NK-92 (cell line): ENCODE results near the gene MDC1.
"Not testable (repeated sequence)": the region's sequence is repeated elsewhere in the genome, so short reads cannot be mapped to it uniquely, and the experiment has no call there.

Experiments
- DNase-seq: peaks from one replicate; lab custom pipeline; 2025; ENCODE audit not compliant: unreplicated experiment; lab: John Stamatoyannopoulos, UW

Gene MDC1

DNA sequence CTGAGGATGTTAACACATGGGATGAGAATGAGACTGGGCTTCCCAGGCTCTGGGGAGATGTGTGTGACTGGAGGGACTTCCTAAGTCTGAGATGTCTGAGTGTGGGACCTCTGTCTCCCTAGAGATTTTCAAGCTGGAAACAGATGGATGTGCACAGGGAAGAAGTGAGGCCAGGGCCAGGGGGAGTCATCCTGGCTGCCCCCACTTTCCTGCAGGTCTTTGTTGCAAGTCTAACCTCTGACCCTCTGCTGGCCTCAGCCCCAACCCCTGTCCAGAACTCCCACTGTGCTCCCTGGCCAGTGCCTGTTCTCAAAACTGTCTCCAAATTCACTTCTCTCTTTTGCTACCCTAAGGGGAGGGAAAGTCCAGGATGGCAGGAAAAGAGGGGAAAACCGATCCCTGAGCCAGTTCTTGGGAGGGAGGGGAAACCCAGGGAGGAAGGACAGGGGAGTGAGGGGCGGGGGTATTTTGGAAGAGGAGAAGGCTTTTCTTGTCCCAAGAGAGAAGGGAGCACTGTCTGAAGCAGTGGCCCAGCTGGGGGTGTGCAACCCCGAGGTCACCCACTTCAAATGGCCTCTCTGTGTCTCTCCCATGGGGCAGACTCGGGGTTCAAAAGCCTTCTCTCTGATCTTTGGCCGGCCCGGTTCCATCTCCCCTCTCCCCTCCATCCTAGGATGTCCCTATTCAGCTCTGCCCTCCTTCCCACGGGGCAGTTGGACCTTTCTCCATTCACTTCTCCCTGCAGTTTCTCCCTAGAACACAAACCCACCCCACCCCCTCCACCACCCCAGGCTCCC, 33.7 kb downstream of the MDC1 start:
- DNase-seq, result no peak

DNA sequence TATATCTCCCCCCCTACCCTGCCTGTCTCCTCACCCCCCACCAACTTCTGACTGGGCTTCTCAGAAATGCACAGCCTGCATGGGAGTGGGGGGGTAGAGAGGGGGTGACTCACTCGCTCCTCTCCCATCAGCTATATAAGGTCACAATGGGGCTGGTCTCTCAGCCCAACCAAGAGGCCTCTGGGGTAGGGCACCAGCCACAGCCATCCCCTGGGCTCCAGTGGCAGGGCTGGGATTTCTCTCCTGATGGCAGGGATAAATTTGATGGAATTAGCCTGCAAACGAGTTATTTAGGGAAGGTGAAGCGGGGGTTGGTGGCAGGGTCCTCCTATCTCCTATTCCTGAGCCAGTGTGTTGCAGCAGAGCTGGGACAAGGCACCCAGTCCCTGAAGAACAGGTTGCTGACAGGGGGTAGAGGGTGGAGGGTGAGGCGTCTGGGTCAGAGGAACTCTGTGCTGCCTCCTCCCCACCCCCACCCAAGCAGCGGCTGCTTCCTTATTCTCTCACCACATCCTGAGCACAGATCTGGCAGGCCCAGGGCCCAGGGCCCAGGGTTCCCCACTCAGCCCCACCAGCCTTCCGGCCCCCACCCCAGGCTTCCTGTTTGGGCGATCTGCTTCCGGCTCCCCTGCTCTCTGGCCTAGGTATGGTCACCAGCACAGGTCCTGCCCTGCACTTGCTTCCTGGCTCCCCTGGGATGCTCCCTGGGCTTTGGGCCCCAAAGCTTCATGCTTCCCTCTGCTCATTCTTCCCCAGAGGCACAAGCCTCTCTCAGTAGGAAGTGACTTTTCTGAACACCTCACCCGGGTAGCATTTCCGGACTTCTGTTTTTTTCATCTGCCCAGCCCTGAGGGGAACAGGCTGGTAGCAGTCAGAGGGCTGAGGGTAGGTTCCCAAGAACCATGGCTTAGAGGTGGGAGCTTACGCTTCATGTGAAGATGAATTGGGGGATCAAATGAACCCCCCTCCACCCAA, 34.7 kb downstream of the MDC1 start:
- DNase-seq, result no peak

DNA sequence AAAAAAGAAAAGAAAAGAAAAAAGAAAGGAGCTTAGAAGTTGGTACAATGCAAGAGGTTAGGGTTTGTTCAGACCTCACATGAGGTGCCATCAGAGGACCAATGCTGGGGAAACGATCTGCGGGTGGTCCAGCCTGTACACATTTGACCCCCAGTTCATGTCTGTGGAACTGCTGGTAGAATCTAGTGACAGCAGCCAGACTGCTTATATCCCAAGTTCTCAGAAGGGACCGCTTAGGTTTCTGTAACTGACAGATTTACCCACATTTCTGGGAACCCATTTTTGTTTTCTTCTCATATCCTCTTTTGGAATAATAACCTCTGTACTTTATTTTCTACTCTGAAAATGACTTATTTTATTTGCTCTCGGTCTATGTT, 35.3 kb downstream of the MDC1 start:
- no peak for DNase-seq

DNA sequence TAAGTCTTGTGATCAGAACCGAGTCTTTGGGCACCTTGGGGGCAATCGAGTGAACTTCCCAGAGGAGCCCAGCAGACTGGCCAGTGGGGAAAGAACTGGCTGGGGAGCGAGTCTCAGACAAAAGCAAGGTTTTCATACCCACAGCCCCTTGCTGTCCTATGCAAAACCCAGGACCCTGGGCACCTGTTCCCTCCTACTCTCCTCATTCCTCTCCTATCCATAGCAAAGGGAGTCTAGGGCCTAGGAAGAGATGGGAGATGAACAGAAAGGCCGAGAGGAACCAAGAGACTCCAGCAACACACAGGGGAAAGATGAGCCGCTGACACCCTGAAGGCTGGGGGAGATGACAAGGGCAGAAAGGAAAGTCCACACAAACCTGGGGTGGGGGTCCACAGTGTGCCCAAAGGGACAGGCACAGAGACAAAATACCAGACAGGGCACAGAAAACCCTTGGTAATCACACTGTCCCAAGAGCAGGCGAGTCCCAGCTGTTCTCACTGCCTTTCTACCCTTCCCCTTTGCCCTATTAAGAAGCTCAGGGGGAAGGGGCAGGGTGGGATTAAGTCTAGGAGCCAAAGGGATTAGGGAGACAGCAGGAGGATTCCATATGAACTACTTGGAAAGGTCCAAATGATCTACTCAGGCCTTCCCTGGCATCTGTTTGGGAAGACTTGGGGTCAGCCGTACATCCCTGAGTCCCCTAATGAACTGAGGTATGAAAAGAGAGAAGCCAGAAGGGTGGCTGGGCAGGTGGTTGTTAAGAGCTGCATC, 37.1 kb downstream of the MDC1 start:
- no peak for DNase-seq

DNA sequence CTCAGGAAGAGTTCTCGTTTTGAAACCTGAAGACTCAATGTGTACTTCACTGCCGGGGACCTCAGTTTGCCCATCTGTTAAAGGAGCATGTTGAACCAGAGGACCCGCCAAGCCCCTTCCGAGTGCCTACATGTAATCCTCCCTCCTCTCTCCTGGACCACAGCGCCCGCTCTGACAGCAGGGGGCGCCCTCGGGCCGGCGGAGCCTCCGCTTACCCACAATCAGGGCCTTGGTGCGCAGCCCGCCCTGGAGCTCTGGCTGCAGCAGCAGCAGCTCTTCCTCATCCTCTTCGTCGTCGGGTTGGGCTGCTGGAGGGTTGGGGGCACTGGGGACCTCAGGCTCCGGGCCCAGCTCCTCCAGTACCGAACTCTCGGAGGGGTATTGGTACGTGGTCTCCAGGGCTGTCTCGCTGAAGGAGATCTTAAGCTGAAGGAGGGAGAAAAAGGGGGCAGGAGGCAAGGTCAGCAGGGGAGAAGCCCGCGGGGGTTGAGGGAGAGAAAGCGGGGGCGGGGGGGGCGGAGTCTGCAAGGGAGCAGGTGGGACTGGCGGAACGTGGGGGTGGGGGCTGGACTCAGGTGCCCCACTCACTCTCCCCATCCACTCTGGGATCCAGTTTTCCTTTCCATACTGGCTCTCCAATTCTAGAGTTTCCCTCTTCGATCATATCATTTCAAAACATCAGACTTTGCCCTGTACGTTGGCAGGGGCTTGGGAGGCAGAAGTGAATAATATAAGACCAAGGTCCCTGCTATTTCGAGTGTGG, 37.9 kb downstream of the MDC1 start:
- no peak for DNase-seq

DNA sequence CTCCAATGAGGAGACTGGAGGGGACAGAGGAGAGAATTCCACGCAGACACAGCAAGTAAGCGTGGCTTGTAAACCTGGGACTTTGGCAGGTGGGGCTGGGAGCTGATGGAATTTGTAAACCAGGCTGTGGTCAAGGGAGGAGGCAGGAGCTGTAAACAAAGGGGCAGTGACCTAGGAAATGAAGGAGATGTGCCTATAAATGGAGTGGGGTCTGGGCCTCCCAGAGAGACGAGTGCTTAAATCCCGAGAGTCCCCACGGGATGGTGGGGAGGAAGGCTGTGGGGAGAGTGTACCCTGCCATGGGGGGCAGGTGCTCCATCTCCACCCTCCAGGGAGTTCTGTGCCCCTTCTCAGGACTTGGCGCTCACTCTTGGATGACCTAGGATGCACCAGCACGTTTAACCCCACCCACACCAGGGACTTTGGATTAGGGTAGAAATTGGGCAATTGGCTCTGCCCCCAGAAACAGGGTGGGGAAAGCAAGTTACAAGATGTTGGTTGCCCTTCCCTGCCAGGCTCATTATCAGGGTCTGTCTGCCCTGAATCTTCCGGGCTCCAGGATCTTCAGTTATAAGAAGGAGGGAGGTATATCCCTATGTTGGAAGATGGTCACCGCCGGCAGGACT, 40.3 kb downstream of the MDC1 start:
- DNase-seq, result no peak

DNA sequence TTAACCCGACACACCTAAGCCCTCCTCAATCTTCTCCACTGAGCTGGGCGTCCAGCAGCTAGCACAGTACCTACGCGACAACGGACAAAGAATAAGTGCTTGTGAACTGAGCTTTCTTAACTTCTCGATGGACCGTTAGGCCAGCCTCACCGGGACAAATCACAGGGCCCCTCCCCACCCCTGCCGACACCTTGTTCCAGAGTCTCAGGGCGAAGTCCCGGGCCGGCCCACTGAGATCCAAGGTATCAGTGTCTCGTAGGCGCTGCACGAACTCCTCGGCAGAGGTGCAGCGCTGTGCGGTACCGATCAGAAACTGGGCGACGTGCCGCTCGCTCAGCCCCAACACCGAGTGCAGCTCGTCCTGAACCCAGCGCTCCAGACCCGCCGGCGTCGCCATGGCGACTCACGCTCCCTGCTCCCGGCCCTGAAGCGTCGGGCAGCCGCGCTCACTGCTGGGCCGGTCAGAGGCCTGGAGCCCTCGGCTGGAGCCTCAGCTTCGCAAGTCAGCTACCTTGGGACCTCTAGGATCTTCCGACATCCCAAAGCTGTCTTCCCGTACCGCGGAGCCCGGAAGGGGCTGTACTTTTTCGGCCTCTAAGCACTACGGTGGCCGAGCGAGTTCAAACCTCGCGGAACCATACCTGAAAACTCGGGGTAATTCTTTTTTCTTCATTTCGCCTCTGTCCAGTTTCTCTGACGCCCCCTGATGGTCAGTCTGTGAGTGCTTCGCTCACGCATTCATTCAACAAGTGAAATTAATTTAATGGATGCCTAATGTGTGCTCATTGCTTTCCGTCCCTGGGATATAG, 44.4 kb downstream of the MDC1 start, which contains the start of gene DHX16:
TSS of gene DHX16 (minus strand) at position 562 of the 809 bp plus-strand sequence. CDS start at position 397, 165 bp downstream.
- no peak for DNase-seq

DNA sequence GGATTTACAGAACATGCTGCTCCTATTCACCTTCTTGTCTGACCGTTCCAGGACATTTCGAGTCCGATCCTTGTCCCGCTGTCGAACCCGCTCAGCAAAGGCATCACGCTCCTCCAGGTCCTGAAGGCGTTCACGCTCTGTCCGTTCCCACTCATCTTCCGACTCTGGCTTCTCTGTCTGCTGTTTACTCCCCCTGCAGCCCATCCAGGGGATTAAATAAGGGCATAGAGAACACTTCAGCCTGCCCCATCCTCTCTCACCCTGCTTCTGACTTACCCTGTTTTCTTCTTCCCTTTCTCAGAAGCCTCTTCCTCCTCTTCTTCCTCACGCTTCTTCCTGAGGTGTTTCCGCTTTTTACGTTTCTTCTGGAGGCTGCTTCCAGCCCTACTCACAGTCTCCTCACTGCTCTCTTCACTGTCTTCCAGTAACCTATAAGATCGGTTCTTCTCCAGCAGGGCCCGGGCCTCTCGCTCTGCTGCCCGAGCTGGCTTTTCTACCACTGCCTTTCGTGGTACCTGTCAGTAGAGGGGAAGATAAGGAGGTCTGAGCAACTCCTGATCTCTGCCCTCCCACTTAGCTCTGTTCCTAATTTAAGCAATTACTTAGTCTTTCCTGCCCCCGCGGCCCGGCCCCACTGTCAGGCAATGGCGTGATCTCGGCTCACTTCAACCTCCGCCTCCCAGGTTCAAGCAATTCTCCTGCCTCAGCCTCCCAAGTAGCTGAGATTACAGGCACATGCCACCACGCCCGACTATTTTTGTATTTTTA, 46.1 kb downstream of the MDC1 start:
- no peak for DNase-seq

DNA sequence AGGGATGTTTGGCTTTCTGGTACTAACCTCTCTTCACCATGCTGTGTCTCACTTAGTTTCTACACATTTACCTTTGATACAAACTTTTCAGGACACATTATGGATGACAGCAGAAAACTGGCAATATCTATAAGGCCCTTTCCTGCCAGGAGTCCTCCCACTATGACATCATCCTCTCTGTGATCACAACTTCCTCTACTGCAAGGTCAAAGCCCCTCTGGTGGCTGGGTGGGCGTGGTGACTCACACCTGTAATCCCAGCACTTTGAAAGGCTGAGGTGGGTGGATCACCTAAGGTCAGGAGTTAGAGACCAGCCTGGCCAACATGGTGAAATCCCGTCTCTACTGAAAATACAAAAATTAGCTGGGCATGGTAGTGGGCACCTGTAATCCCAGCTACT, 50.8 kb downstream of the MDC1 start:
- DNase-seq, result not testable (repeated sequence)

DNA sequence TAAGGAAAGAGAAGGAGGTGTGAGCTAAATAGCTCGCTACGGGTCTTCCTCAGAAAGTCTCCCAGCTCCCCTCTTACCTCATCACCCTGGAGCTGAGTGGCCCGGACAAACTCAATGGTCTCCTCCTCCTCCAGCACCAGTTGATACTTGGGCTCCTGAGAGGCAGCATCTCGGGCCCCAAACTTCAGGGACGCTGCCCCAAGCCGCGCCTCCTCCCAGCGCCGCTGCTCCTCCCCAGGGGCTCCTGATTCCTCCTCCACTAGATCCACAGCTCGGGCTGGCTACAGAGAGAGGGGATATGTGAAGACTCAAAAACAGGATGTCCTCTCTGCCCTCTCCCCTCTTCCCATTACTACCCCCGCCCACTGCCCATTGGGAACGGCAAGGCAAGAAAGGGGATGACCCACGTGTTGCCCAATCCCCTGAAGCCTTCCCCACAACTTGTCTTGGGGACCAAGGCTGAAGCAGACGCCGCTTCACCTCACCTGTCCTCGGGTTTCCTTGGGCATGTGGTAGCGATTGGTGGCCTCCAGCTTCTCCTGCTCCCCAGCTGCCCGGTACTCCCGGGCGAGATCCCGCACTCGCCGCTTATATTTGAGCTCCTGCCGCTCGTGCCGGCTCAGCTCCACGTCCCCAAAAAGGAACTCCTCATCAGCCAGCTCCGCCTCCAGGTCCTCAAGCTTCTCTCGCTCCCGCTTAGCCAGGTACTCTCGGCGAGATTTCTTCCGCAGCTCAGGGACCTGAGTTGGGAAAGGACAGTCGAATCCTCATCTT, 51.9 kb downstream of the MDC1 start:
- DNase-seq, result no peak

DNA sequence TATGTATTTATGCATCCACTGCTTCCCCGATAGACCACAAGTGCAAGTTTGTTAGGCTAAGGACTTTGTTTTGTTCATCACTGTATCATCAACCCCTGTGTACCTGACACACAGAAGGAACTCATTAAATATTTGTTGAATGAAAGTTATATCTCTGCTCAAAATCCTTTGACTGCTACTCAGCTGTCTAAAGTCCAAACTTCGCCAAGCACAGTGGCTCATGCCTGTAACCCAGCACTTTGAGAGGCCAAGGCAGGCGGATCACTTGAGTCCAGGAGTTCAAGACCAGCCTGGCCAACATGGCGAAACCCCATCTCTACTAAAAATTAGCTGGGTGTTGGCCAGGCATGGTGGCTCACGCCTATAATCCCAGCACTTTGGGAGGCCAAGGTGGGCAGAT, 59.2 kb downstream of the MDC1 start:
- DNase-seq, result not testable (repeated sequence)

DNA sequence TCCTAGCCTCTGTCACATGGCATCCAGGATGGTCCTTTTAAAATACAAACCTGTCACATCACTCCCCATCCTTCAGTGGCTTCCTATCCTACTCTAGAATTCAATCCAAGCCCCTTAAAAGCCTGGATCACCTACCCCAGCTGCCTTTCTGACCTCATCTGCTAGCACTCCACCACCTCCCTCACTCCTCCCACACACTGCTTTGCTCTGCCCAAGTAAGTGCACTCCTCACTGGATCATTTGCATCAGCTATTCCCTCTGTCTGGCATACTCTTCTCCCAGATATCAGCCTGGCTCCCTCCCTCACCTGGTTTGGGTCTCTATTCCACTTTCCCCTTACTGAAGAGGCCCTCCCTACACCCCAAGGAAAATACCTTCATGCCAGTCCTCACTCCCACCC, 59.6 kb downstream of the MDC1 start:
- DNase-seq, result no peak

DNA sequence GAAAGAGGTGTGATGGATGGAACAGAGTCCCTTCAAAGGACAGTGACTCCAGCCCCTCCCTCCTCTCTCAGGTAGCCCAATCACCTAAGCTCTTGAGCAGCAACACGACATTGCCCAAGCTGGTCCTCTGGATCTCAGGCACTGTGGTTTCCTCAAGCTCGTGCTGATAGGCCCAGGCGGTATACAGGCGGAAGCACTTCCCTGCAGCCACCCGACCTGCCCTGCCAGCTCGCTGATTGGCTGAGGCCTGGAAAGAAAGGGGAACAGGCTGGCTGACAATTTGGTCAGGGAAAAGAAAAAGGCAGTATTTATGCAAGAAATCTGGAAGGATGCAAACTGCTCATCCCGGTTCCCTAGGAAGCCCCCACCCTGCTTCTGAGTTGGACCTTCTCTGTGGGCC, 60.6 kb downstream of the MDC1 start:
- DNase-seq, result no peak

DNA sequence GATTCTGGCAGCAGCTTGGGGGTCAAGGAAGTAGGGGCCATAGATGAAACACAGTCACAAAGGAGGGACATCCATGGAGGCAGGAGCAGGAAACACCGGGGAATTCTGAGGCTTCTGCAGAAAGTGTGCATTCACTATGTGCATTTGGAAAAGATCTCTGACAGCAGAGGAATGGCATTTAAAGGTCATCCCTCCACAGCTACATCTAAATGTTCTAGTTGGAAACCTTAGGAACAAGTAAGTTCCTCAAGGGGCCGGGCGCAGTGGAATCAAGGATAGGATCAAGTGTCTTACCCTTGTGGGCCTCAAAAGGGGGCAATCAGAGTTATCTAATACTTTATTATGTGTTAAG, 61.4 kb downstream of the MDC1 start:
- DNase-seq, result no peak

DNA sequence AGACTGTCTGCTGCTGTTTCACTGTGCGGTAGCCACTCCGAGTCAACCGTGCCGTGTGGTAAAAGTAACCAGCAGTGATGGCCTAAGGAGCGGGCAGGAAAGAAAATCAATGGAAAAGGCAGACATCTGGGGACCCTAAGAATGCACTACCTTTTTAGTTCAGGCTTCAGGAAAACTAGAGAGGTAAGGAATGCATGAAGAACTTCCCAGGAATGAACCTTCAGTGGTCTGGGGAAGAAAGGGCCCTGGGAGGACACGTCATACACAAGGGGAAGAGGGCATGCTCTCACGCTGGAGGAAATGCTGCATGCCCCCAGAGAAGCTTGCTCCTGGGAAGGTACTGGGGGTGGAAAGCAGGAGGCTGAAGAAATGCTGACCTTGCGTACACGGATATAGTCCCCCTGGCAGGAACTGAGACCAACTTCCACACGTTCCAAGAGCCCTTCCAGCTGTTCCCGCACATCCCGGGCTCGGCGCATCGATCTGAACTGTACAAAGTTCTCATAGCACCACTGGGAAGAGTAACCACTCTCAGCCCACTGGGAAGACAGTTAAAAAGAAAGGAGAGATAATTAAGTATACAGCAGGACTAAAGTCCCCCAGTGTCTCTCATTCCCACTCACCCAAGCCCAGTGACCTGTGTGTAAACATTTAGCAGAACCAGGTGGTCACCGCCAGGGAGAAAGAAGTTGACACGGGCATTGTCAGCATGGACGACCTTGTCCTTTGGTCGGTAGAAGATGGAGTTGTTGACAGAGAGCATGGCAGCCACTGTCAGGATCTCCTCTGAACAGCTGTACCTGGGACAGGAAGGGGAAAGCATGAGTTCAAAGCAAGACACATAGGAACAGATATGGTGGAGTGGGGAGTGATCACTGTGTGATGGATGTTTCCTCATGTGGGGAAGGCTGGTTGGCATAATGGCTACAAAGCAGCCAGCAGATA, 62.0 kb downstream of the MDC1 start:
- DNase-seq, result no peak

DNA sequence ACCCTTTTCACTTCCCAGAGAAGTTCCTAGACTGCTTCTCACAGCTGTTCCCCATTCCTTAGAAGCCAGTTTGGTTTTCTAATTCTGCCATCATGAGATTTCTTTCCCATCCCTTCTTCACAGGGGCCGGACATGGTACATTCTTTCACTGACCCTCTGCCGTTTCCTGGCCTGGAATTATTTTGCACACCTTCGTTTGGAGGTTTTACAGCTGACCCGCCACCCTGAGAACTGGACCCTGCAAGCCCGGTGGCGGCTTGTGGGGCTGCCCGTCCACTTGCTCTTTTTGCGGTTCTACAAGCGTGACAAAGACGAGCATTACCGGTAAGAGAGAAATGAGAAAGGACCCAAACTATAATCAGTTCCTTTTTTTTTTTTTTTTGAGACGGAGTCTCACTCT, 65.9 kb downstream of the MDC1 start:
- no peak for DNase-seq
